ENCODE data around the gene CELSR1.
"Not testable (repeated sequence)": the region's sequence is repeated elsewhere in the genome, so short reads cannot be mapped to it uniquely, and the experiment has no call there.

CELSR1 gene

DNA sequence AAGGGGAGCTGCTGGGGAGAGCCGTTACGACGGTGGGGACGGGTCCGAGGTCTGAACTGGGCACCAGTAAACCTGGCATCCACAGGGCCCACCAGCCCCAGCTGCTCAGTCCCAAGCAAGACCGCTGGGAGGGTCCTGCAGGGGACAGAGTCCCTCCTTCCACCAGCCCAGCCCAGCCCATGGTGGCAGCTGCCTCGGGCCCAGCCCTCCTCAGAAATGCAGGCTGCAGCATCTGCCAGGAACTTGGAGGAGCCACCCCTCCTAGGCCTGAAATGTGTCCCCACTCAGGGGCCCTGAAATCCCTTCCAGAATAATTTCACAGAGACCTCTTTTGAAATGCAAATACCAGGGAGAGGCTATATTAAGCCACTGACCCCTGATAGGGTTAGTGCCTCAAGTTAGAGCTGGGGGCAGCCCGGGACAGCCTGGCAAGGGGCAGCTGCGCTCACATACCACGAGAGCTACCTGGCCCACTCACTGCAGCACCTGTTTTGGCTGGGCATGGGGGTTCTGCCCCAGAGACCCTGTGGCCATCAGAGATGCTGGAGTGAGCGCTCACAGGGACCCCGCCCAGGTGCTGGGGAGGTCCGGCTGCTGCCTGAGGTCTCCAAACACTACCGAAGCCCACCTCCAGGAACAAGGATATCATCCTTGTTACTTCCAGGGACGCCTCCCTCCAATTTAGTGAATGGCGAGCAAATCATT lies 53.1 kb downstream of the CELSR1 start:
- DNase-seq (ENCODE audit: low read depth in 2 of 2): no peak

DNA sequence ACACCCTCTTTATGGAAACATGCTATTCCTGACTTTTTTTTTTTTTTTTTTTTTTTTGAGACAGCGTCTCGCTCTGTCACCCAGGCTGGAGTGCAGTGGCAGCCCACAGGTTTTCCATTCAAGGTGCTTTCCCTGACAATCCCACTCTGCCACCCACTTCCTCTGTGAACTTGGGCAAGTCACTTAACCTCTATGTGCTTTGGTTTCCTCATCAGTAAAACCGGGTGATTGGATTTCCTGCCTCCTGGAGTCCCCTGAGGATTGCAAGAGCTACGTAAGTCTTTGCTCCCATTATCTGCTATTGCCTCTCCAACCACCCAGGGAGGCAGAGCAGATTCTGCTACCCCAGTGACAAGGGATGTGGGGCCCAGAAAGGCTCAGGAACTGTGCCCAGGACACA lies 54.1 kb downstream of the CELSR1 start:
- DNase-seq (ENCODE audit: low read depth in 2 of 2): no peak

DNA sequence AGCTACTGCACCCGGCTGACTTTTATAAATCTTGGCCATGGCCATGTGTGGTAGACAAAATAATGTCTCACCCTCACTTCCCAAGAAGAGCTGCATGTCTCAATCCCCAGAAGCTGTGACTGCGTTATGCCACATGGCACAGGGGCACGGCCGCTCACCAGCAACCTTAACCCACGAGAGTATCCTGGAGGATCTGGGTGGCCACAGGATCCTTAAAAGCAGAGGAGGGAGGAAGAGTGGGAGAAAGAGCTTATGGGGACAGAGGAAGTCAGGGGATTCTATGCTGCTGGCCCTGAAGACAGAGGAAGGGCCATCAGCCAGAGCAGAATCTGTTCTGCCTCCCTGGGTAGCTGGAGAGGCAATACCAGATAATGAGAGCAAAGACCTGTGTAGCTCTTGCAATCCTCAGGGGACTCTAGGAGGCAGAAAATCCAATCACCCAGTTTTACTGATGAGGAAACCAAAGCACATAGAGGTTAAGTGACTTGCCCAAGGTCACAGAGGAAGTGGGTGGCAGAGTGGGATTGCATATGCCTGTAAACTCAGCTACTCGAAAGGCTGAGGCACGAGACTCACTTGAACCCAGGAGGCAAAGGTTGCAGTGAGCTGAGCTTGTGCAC lies 55.3 kb downstream of the CELSR1 start:
- DNase-seq (ENCODE audit: low read depth in 2 of 2): no peak

DNA sequence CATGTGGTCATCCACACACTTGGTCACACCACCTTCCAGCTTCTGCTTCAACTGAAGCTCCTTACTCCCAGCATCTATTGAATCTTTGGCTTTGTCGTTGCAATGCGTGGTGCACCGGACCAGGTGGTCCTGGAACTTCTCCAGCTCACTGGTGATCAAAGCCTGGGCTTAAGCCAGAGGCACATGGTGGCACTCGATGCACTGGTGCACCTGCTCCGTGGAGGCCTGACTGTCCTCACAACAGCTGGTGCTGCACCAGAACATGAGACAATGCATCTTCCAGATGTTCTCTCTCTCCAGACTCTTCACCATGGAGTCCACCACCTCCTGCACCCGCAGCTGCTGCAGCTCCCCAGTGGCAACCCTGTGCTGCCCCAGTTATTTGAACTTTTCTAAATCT lies 56.0 kb downstream of the CELSR1 start:
- no peak for DNase-seq (ENCODE audit: low read depth in 2 of 2)

DNA sequence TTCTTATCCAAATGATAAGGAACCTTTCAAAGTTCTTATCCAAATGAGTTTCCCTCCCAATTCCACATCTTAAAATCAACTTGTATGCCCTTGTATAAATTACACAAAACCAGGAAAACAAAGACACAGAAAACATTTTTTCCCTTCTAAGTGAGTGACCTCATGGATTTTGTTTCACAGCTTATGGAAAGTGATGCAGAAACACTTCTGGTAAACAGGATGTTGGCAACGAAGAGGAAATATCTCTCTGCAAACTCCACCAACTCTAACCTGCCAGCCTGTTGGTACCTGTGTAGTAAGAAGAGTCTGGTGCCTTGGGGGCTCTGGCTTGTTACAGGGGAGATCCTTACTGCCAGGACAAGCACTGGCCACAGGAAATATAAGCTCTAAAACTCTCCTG lies 57.0 kb downstream of the CELSR1 start:
- DNase-seq (ENCODE audit: low read depth in 2 of 2): no peak

DNA sequence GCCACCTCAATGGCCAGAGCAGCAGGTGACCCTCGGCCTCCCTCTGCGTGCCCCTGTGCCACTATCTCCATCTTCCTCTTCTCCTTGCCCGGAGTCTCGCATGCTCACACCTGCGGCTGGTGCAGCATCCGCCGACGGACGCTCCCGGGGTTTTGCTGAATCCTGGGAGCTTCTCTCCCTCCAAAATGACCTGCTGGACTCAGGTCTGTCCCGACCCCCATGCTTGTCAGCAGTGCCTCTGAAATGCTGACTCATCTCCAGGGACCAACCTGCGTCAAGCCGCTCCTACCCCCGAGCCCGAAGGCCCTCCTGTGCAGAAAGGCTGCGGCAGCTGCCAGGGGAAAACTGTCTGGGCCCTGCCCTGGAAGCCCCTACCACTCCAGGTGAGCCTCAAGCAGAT lies 58.4 kb downstream of the CELSR1 start:
- no peak for DNase-seq (ENCODE audit: low read depth in 2 of 2)

DNA sequence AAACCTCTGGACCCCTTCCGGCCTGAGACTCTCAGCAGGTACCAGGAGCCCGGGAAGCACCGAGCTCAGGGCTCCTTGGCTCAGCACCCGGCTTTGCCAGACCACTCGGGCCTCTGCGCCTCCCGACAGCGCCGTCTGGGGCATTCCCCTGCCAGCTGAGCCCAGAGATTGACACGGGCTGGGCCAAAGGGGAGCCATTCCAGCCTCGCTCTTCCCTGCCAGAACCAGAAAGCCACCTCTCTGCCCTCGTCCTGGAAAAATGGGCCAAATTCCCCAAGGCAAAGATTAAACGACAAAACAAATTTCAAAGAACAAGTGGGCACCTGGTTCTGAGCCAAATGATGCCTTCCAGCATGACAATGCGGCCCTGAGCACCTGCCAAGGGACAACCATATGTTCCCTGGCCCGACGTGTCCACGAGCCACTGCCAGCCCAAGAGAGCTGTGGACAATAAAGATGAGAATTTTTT lies 59.3 kb downstream of the CELSR1 start:
- no peak for DNase-seq (ENCODE audit: low read depth in 2 of 2)

DNA sequence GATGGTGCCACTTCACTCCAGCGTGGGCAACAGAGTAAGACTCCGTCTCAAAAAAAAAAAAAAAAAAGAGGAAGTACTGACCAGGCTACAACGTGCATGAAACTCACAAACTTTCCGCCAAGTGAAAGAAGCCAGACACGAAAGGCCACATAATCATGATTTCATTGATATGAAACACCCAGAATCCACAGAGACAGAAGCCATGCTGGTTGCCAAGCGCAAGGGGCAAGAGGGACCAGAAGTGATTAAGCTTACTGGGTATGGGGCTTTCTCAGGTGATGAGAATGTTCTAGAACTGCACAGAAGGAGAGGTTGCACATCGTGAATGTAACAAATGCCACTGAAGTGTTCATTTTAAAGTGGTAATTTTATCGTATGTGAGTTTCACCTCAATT lies 60.9 kb downstream of the CELSR1 start:
- DNase-seq (ENCODE audit: low read depth in 2 of 2): no peak

DNA sequence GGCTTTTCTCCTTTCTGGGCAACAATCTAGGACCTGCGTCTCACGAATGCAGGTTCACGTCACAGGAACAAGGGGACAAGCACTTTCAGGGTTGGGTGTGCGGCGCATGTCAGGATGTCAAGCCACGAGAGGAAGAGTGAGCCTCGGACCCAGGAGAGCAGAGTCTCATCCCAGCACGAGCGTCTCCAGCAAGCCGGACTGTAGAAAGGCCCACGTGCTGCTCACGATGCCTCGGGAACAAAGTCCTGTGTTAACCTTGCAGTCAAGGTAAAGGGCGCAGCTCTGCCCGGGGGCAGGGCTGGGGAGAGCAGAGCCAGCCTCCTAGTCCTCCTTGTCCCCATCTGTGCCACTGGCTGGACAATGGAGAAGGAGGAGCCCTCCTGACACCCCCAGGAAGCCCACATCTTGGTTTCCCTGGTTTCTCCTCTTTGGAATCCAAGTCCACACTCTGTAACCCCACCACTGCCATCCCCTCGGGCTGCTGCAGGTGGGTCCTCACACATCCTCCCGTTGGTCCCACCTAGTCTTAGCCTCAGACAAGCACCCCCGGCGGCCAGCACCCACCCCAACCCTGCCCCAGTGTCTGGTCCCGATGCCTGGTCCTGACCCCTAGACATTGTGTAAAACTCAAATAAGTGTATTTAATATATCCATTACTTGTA lies 63.4 kb downstream of the CELSR1 start:
- DNase-seq (ENCODE audit: low read depth in 2 of 2): no peak

DNA sequence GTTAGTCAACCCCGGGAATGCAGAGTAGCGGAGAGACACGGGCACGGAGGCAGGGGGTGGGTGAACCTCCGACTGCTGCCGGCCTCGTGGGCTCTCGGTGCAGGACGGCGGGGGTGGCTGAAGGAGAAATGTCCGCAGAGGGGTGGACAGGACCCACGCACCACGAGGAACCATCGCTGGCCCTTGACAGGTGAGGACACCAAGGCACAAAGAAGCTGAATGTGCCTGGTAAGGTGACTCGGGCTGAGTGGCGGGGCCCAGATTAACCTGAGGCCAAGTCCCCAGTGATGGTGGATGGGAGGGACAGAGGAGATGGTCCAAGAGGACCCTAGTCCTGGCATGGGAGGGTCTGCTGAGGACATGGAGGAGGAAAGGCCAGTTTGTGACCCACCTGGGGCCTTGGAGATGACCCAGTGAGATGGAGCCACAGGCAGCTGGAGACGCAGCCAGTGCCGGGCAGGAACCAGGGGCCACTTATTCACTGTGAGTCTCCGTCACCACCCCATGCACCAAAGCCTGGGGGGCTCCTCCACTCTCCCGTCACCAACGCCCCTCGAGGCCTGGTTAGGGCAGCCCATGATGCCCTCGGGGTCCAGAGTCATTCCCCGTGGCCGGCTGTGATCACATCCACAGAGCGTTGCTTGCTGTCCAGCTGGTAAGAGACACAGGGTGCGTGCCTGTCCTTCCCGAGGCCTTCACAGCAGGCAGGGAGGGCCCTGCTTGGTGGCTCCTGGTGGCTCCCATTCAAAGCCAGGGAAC lies 64.2 kb downstream of the CELSR1 start:
- DNase-seq (ENCODE audit: low read depth in 2 of 2): no peak

DNA sequence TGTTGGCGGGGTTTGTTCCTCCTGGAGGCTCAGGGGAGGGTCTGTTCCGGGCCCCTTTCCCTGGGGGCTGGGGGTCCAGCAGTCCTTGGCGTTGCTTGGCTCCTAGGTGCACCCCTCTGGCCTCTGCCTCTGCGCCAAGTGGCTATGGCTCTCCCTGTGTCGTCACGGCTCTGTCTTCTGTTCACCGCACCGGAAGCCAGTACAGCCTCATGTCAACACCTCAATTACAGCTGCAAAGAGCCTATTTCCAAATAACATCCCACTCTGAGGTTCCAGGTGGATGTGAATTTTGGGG lies 64.8 kb downstream of the CELSR1 start:
- DNase-seq (ENCODE audit: low read depth in 2 of 2): no peak

DNA sequence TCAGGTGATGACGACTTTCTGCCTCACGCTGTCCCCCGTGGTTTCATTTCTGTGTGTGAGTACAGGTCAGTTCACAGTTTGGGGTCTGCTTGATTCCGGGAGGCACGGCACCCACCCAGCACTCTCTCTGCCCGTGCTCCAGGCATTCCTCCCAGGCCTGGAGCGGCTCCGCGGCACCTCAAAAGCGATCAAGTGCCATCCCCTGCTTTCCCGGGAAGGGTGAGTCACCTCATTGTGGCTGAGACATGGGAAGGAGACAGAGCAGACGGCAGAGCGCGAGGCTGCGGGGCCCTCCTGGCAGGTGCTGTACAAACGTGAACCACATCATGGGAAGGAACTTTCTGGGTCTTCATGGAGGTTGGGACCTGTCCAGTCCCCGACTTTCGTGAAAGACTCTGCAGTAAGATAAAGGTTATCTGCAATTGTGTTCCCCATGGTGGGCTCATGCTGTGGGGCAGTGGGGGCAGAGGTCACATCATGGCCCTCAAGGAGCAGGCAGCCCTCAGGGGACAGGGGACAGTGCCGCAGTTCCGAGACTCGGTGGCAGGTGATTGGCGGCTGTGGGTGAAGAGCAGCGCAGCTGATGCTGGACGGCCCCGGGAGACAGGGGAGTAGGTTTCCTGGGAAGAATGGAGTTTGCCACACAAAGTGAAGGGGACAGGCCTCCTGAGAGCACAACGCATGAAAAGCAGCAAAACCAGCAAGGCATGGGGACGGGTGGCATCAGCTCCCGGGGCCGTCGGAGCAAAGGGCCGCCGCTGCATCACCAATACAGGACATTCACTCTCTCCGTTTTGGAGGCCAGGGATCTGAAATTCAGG lies 65.3 kb downstream of the CELSR1 start:
- DNase-seq (ENCODE audit: low read depth in 2 of 2): no peak

DNA sequence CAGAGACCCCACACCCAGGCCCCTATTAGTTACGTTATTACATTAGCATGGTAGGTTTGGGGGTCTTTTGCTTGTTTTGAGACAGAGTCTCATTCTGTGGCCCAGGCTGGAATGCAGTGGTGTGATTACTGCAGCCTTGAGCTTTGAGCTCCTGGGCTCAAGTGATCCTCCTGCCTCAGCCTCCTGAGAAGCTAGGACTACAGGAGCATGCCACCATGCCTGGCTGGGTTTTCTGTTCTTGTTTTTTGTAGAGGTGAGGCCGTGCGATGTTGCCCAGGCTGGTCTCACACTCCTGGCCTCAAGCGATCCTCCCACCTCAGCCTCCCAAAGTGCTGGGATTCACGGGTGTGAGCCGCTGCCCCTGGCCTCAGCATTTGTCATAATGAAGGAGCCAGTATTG lies 66.1 kb downstream of the CELSR1 start:
- DNase-seq (ENCODE audit: low read depth in 2 of 2): not testable (repeated sequence)

DNA sequence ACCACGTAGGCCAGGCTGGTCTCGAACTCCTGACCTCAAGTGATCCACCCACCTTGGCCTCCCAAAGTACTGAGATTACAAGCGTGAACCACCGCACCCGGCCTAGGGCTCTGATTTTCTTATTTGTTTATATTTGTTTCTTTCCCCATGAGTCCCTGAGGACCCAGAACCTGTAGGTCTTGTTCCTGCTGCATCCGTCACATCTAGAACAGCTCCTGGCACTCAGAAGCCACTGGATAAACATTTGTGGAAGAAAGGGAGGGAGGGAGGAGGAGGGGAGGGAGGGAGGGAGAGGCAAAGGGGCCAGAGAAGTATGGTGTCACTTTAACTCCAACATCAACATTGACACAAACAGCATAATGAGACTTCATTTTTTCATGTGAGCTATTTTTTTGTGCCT lies 67.7 kb downstream of the CELSR1 start:
- DNase-seq (ENCODE audit: low read depth in 2 of 2): no peak

DNA sequence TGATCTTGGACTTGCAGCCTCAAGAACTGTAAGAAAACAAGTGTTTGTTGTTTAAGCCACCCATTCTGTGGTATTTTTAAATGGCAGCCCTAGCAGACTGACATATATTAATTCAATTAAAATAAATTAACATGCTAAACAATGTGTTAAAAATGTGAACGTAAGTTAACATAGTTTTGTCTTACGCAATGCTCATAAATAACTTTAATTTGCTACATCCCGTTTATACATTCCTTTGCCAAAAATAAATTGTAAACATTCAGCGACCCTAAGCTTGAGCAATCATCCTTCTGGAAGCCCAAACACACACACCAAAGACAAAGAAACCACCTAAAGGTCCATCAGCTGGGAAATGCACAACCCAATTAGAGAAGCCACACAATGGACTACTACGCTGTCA lies 70.4 kb downstream of the CELSR1 start:
- no peak for DNase-seq (ENCODE audit: low read depth in 2 of 2)

DNA sequence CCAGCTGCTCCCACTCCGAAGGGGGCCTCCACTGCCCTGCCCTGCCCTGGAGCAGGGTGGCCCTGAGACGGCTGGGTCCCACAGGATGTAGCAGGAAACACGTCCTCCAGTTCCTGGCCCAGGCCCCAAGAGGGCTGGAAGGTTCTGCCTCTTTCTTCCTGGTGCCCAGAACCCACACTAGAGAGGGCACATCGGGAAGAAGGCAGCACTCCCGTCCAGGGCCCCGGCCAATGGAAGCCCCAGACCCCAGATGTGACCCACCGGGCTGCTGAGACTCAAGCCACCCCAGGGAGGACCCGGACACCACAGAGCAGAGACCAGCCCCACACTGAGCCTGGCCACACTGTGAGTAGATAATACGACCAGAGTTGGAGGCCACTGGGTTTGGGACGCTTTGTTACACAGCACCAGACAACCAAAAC lies 71.2 kb downstream of the CELSR1 start:
- no peak for DNase-seq (ENCODE audit: low read depth in 2 of 2)

DNA sequence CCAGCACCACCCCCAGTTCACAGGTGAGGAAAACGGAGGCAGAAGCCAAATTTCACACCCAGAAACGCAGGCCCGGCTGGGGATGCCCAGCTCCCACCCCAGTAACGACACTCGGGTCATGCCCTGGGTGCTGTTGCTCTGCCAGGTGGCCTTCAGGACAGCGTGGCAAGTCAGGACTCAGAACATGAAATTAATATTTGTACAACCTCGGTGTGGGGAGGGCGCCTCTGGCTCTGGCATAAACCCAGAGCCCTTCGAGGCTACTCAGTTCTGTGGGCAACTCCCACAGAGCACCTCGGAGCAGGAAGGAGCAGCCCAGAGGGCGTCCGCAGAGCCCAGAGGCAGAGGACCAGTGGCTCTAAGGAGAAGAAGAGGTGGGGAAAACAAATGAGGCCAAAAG lies 71.6 kb downstream of the CELSR1 start:
- DNase-seq (ENCODE audit: low read depth in 2 of 2): no peak

DNA sequence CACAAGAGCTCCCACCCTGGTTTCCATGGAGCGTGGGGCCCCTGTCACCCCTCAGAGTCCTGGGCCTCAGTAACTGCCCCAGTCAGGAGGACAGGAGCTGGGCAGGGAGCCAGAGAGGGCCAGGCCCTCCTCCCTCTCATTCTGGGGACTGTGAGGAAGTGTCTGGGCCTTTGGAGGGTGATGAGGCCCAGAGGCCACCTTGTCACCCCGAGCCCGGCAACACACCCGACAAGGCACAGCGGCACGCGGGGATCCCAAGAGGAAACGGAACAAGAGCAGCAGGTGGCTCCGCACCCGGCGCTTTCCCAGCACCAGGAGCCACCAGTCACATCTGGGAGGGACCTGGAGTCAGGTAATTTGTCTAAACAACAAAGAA lies 72.1 kb downstream of the CELSR1 start:
- no peak for DNase-seq (ENCODE audit: low read depth in 2 of 2)

DNA sequence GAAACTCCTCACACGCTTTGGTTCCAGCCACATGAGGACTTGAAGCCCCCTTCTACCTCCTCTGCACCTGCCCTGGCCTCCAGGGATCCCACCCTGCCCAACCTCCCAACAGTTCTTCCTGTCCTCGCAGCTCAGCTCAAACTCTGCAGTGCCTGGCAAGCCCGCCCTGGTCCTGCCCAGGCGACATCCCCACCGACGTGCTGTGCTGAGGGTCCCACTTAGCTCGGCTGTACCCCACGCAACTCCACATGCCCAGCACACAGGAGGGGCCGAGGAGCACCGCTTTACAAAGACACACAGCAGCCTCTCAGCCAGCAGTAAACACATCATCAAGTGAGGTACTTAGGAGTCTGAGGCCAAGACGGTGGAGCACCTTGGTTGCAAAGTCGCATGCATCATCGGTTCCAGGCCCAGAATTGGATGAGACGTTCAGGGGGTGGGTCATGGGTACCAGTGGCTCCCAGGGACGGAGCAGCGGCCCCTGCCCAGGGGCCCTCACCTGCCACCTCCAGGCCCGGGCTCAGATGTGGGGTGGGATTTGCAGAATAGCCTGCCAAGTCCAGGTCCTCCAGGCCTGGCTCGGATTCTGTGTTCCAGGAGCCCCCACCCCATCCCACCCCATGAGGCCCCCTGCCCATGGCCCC lies 72.6 kb downstream of the CELSR1 start:
- no peak for DNase-seq (ENCODE audit: low read depth in 2 of 2)

DNA sequence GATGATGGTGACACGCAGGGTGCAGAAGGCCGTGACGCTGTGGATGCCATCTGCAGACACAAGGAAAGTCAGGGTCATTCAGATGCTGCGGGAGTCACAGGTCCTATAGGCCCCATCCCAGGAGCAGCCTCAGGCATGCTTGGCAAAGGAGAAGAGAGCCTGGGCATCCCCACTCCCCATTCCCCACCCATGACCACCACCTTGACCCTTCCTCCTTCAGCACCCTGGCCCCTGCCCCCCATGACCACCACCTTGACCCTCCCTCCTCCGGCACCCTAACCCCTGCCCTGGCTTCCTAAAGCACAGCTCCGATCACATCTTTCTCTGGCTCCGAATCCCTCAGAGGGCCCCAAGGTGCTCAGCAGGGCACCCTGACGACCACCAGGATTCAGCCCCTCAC lies 73.1 kb downstream of the CELSR1 start:
- DNase-seq (ENCODE audit: low read depth in 2 of 2): no peak
